Neural cell (in vitro differentiated cells): ENCODE measurements around the gene SLC9A5. TPM values are rescaled to one million over a fixed set of nuclear protein-coding genes. Genes with fewer than 3 reads are reported as not detected.

Experiments
- H2AFZ ChIP-seq: fragments of 200-600, 300-800 bp; sonication (generic), shearing (Covaris generic); 2 replicates; pipeline ENCODE4 v1.6.0; 2014; ENCODE audit warnings: low read depth, mild to moderate bottlenecking, antibody characterized with exemption, low read length, moderate library complexity
- H3F3A ChIP-seq: fragments of 200-600 bp; shearing (Covaris generic); 2 replicates; pipeline ENCODE4 v1.6.1; 2016; ENCODE audit warnings: mild to moderate bottlenecking, moderate library complexity, mixed read lengths, antibody characterized with exemption, low read length; ENCODE audit not compliant: insufficient read depth, poor library complexity, severe bottlenecking
- H3K27ac ChIP-seq: fragments of 200-600, 300-800 bp; sonication (generic), shearing (Covaris generic); 2 replicates; pipeline ENCODE4 v1.5.1; 2014; ENCODE audit warnings: mild to moderate bottlenecking, low read length, moderate library complexity
- H3K27me3 ChIP-seq: fragments of 300-800, 200-600 bp; sonication (generic), shearing (Covaris generic); 2 replicates; pipeline ENCODE4 v1.6.0; 2014; ENCODE audit warnings: mild to moderate bottlenecking, low read depth, low read length, moderate library complexity; ENCODE audit not compliant: insufficient read depth
- H3K36me3 ChIP-seq: fragments of 300-800, 200-600 bp; sonication (generic), shearing (Covaris generic); 2 replicates; pipeline ENCODE4 v1.5.1; 2014; ENCODE audit warnings: mild to moderate bottlenecking, antibody characterized with exemption, low read length, moderate library complexity; ENCODE audit not compliant: insufficient read depth
- H3K4me2 ChIP-seq: fragments of 300-800, 200-600 bp; sonication (generic), shearing (Covaris generic); 2 replicates; pipeline ENCODE4 v1.6.0; 2014; ENCODE audit warnings: mild to moderate bottlenecking, low read length
- H3K4me3 ChIP-seq: fragments of 300-800, 200-600 bp; sonication (generic), shearing (Covaris generic); 2 replicates; pipeline ENCODE4 v1.5.1; 2014; ENCODE audit warnings: mild to moderate bottlenecking, low read length, moderate library complexity
- H3K79me2 ChIP-seq: fragments of 200-600 bp; shearing (Covaris generic); replicated peaks from 2 replicates; pipeline ENCODE4 v1.6.0; 2014; ENCODE audit warnings: mild to moderate bottlenecking, low read length, moderate library complexity; ENCODE audit not compliant: insufficient read depth
- H3K9ac ChIP-seq: fragments of 300-800, 200-600 bp; sonication (generic), shearing (Covaris generic); 2 replicates; pipeline ENCODE4 v1.6.1; 2016; ENCODE audit warnings: mild to moderate bottlenecking, low read length, mixed read lengths
- H3K9me2 ChIP-seq: fragments of 200-600 bp; shearing (Covaris generic); 2 replicates; pipeline ENCODE4 v1.6.1; 2016; ENCODE audit warnings: mild to moderate bottlenecking, low read length, mixed read lengths; ENCODE audit not compliant: insufficient read depth
- H3K9me3 ChIP-seq: fragments of 200-600, 300-800 bp; sonication (generic), shearing (Covaris generic); 2 replicates; pipeline ENCODE4 v1.6.1; 2016; ENCODE audit warnings: mild to moderate bottlenecking, mixed run types, low read length, moderate library complexity, mixed read lengths
- H4K20me1 ChIP-seq: fragments of 200-600 bp; shearing (Covaris generic); 2 replicates; pipeline ENCODE4 v1.6.1; 2016; ENCODE audit warnings: mild to moderate bottlenecking, mixed run types; ENCODE audit not compliant: insufficient read depth
- CTCF ChIP-seq: fragments of 450-650 bp; IDR thresholded peaks from 2 replicates; pipeline ENCODE4 v1.5.1; 2014; ENCODE audit warnings: antibody characterized with exemption, mild to moderate bottlenecking, moderate library complexity; ENCODE audit not compliant: poor library complexity, severe bottlenecking
- EP300 ChIP-seq: fragments of 450-650 bp; conservative IDR thresholded peaks from 2 replicates; pipeline ENCODE4 v1.6.1; 2014; ENCODE audit warnings: antibody characterized with exemption, mild to moderate bottlenecking, moderate library complexity; ENCODE audit not compliant: poor library complexity, severe bottlenecking
- EZH2 ChIP-seq: fragments of 200-600, 300-800 bp; shearing (Covaris generic), sonication (generic); IDR thresholded peaks from 2 replicates; pipeline ENCODE4 v1.6.1; 2014; ENCODE audit warnings: antibody characterized with exemption, low read length, borderline replicate concordance, mild to moderate bottlenecking; ENCODE audit not compliant: insufficient read depth, poor library complexity, severe bottlenecking
- MXI1 ChIP-seq: fragments of 450-650 bp; conservative IDR thresholded peaks from 2 replicates; pipeline ENCODE4 v1.6.1; 2014; ENCODE audit warnings: antibody characterized with exemption, mild to moderate bottlenecking; ENCODE audit not compliant: poor library complexity, severe bottlenecking
- POLR2AphosphoS5 ChIP-seq: IDR thresholded peaks from 2 replicates; pipeline ENCODE4 v1.6.1; 2012
- RAD21 ChIP-seq: fragments of 450-650 bp; conservative IDR thresholded peaks from 2 replicates; pipeline ENCODE4 v1.6.1; 2014; ENCODE audit warnings: antibody characterized with exemption, mild to moderate bottlenecking, moderate library complexity
- REST ChIP-seq: IDR thresholded peaks from 2 replicates; pipeline ENCODE4 v1.6.1; 2012; ENCODE audit warnings: borderline replicate concordance
- SMC3 ChIP-seq: fragments of 450-650 bp; conservative IDR thresholded peaks from 2 replicates; pipeline ENCODE4 v1.6.1; 2014; ENCODE audit warnings: antibody characterized with exemption, mild to moderate bottlenecking, moderate library complexity; ENCODE audit not compliant: poor library complexity
- TAF1 ChIP-seq: IDR thresholded peaks from 2 replicates; pipeline ENCODE4 v1.6.1; 2012; ENCODE audit warnings: low read depth
- polyA plus RNA-seq: library from polyadenylated mRNA; depleted of rRNA; stranded (reverse); fragments of >200 nt; gene quantifications from 2 replicates; pipeline ENCODE4 v1.2.3, GENCODE V29; 2014

Gene SLC9A5
- polyA plus RNA-seq, 1 donor from 2014 or later: 1.8 TPM

GRCh38 chr16:67207249-67208091, 41.3 kb upstream of the SLC9A5 start:
- Histone ChIP-seq H3K9me3 (no peaks in the 10 kb centered on the region), H3F3A (no peaks in the 10 kb centered on the region), H3K79me2 (no peaks in the 10 kb centered on the region), H3K27me3 (no peaks in the 10 kb centered on the region), H3K9ac (no peak overlapping the region), H4K20me1 (no peaks in the 10 kb centered on the region), H2AFZ (no peak overlapping the region), H3K4me3 (no peak overlapping the region), H3K36me3 (no peaks in the 10 kb centered on the region), H3K4me2 (no peak overlapping the region), H3K27ac (no peak overlapping the region), H3K9me2 (no peaks in the 10 kb centered on the region)
- no peak for TF ChIP-seq EZH2
- no peak for TF ChIP-seq REST
- no peak for TF ChIP-seq SMC3
- TF ChIP-seq MXI1: no peak

- H3K36me3 ChIP-seq: no peaks in the 10 kb centered on the region
- H3K27ac ChIP-seq: no peak overlapping the region
- no peak overlapping the region for H2AFZ ChIP-seq
These were observed 40.5 kb upstream of the SLC9A5 start for GRCh38 chr16:67208154-67208896.

More at GRCh38 chr16:67208154-67208896, 40.5 kb upstream of the SLC9A5 start:
- Histone ChIP-seq H3K9me3 (no peaks in the 10 kb centered on the region), H3F3A (no peaks in the 10 kb centered on the region), H3K4me2 (no peak overlapping the region), H3K27me3 (no peaks in the 10 kb centered on the region), H3K9me2 (no peaks in the 10 kb centered on the region), H3K79me2 (no peaks in the 10 kb centered on the region), H4K20me1 (no peaks in the 10 kb centered on the region), H3K9ac (no peak overlapping the region), H3K4me3 (no peak overlapping the region)
- TF ChIP-seq RAD21: no peak
- no peak for TF ChIP-seq MXI1
- no peak for TF ChIP-seq SMC3
- no peak for TF ChIP-seq TAF1
- no peak for TF ChIP-seq CTCF
- TF ChIP-seq REST: no peak
- no peak for TF ChIP-seq EP300
- no peak for TF ChIP-seq POLR2AphosphoS5
- no peak for TF ChIP-seq EZH2
